HuH-7.5 (cell line): ENCODE results near the gene SRGAP3.

ENCODE experiments used
- DNase-seq: peaks from one replicate; pipeline ENCODE4 v3.0.0; 2011; ENCODE audit warnings: low spot score

Gene SRGAP3

DNA sequence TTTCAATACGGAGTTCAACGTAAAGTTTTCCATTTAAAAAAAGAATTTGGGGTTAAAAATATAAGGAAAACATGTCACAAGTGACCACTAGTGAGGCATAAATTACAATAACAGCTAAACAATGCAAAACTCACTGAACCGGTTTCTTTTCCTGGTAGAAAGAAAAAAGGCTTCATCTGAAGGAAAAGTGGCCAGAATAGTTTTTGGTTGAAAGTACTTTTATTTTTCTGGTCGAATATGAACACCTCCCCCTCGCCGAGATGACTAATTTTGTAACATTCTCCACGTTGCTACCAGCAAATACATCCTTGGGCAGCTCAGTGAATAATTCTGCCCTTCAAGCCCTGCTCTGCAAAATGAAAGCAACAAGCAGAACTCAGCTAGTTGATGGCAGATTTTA lies 3.9 kb upstream of the SRGAP3 start:
- DNase-seq = no peak

DNA sequence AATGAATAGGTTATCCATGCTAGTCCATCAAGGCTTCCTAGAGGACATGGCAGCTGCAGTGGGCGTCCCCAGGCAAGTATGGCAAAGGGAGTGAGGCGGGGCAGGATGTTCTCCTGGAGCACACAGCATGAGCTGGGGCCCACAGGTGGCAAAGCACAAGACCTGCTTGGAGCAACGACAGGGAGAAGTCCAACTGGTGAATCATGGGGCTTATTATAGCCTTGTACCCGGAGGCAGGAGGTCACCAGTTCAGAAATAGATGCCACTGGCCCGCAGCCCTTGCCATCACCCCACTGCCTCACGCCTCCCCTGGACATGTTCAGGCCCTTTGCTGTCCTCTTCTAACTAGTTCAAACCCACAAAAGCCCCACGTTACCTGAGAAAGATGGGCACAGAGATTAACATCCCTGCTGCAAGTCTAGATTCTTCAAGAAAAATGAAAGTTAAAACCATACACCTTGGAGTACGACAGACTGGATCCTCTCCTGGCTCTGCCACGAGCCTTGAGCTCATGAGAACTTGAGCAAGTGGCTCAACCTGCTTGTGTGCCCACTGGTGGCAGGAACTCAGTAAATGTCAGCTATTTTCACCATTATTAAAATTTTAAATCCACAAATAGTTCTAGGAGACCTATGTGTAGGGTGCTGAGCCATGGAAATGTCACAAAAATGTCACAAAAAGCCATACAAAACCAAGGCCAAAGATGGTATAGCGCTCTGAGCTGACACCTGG lies 1.8 kb upstream of the SRGAP3 start:
- DNase-seq = no peak

GRCh38 chr3:9250236-9250635 lies 790 bp upstream of the SRGAP3 start:
- no peak for DNase-seq

DNA sequence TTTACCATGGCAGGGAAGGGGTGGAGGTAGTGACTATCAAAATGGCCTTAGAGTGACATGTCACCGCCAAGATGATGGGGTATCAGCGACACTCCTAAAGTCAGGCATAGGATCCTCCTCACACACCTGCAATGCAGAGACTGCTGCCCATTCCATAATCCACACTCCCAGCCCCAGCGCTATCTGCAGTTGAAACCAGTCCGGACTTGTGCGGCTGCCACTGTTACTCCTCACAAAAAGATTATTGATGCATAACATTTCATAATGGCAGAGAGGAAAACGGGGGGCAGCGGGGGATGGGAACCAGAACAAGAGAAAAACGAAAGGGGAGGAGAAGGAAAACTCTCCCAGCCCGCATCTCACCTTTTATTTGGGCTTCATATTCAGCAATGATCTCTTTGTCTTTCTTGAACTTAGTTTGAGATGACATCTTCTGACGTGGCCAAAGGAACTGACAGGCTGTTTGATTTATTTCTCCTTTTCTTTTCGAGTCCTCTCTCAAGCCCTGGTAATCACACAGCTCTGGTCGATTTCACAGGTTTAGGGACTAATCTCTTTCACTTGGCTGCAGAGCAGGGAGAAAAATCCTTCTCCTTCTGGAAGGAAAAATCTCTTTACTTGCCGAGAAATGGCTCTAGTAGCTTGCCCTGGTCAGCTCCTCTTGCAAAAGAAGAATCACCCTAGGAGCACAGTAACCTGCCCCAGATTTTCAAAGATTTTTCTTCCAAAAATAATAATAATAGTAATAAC lies 749 bp downstream of the SRGAP3 start:
- DNase-seq = no peak

DNA sequence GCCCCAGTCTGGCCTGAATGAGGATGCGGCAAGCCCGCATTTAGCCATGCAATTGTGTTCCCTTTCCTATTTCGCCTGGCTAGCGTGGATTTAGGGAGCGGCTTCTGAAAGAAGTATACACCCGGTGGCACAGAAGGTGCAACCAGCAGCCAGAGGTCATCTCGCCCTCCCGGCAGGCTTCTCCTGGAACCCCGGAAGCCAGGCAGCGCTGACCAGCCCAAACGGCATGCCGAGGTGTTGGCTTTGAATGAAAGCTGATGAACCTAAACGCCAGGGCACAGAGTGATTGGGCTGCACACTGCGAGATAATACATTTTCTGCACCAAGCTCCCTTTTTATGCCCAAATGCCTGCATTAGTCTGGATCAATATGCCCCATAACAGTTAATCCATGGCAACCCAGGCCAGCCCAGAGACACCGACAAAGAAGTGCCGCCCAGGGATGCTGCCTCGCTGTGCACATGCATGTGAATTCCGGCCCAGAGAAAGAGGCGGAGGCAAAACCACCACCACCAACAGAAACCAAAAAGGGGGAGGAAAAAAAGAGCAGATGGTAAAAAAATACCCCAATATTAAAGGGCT lies 1.4 kb downstream of the SRGAP3 start:
- no peak for DNase-seq

GRCh38 chr3:9247361-9247940 lies 2.0 kb downstream of the SRGAP3 start:
- no peak for DNase-seq

DNA sequence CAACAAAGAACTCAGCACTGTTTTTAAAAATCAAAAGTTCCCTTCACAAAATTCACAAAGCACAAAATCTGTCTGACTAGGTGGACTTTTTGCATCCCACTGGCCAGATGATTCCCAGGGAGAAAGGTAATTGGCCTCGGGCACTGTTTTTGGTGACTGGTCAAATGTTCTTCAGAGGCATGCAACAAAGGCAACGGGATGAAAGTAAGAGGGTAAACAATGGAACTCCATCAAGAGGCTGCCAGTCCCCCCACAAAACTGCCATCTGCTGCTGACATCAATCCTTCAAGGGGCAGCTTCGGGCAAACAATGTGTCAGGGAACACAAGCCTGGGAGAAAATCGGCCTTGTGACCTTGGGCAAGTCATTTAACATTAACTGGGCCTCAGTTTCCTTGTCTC lies 3.3 kb downstream of the SRGAP3 start:
- no peak for DNase-seq

GRCh38 chr3:9244495-9245183 lies 4.8 kb downstream of the SRGAP3 start:
- DNase-seq = no peak

DNA sequence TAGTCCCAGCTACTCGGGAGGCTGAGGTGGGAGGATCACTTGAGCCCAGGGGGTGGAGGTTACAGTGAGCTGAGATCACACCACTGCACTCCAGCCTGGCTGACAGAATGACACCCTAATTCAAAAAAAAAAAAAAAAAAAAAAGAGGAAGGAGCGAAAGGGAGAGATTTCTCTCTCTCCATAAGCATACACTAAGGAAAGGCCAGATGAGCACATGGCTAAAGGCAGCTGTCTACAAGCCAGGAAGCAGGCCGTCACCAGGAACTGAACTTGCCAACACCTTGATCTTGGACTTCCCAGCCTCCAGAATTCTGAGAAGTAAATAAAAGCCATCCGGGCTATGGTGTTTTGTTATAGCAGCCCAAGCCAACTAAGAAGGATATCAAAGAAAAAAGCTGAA lies 7.5 kb downstream of the SRGAP3 start:
- no peak for DNase-seq

- DNase-seq = no peak
These were observed 9.8 kb downstream of the SRGAP3 start for GRCh38 chr3:9239680-9240079.

GRCh38 chr3:9238721-9239295 lies 10.6 kb downstream of the SRGAP3 start:
- no peak for DNase-seq

- DNase-seq = no peak
These were observed 11.2 kb downstream of the SRGAP3 start for GRCh38 chr3:9238276-9238675.

DNA sequence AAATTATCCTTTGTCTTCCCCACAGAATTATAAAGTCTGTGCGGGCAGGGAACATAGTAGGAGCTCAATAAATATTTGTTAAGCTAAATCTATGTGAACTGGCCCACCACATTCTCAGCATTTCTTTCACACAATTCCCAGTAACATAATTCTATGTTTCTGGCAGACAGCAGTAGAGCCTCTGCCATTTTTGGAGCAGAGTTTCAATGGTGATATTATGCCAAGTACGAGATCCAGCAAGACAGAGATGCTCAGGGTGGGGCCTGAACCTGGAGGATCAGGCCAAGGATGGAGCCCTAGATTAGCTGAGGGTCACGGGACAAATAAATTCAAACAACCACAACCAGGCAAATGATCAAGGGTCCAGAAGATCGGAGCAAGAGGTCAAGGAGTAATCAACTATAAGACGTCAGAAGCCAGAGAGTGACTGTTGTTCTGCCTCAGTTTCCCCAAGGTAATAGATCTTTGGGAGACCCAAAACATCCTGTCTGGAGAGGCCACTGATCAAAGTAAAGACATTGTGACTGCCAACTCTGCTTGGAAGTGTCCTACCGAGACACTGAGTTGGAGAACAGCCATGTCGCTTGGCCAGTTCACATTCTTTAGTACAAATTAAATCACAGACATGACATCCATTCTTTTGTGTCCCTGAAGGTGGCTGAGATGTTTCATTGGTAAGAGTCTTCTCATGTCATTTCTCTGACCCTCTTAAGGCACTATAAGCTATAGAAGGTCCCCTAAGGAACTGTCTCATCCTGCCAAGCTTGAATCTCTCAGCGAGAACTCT lies 15.4 kb downstream of the SRGAP3 start:
- DNase-seq = no peak

DNA sequence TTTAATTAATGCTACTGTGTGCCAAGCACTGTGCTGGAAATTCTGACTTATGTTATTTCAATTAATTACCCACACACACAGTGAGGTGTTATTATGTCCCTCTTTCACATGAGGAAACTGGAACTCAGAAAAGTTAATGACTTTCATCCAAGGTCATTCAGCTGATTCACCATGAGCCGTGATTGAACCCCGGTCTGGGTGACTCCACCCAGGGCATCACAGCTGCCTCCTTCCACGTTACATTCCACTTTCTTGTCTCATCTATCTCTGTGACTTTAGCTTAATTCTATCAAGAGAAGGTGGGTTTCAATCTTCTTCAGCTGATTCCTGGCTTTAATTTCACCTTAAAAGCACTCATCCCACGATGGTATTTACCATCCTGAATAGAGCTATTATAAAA lies 16.3 kb downstream of the SRGAP3 start:
- no peak for DNase-seq

GRCh38 chr3:9231937-9232336 lies 17.5 kb downstream of the SRGAP3 start:
- no peak for DNase-seq

DNA sequence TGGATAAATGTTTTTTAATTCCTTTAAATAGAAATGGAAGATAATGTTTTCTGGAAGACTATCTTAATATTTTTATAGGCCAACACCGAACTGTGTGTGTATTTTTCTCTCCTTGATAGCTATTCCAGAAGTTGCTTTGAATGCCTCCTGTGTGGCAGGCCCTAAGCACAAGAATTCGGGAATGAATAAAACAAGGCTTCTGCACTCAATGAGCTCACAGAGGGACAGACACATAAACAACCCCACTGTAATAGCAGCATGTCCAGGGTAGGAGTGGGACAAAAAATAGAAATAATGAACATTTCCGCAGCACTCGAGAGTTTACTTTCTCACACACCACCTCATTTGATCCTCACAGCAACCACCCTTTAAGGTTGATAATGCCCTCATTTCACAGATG lies 18.0 kb downstream of the SRGAP3 start:
- no peak for DNase-seq

DNA sequence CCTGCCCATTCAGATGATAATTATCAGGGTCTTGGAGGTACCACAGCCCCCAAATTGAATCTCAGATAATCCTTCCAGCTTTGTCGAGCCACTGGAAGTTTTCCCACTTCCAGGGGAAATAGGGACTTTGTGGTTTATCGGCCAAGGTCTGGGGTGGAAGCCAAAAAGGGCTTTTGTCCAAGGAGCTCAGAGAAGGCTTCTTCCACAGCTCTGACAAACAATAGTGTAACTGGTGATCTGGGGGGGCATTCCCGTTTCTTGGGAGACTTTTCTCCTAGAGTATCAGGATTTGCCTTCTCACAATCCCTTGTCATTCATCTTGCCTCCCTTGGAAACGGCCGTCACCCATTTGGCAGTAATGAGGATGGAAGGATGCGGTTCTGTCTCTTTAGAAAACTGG lies 18.4 kb downstream of the SRGAP3 start:
- no peak for DNase-seq

- no peak for DNase-seq
These were observed 18.9 kb downstream of the SRGAP3 start for GRCh38 chr3:9230596-9230995.

GRCh38 chr3:9229879-9230278 lies 19.6 kb downstream of the SRGAP3 start:
- DNase-seq = no peak

- no peak for DNase-seq
These were observed 20.1 kb downstream of the SRGAP3 start for GRCh38 chr3:9229325-9229724.

DNA sequence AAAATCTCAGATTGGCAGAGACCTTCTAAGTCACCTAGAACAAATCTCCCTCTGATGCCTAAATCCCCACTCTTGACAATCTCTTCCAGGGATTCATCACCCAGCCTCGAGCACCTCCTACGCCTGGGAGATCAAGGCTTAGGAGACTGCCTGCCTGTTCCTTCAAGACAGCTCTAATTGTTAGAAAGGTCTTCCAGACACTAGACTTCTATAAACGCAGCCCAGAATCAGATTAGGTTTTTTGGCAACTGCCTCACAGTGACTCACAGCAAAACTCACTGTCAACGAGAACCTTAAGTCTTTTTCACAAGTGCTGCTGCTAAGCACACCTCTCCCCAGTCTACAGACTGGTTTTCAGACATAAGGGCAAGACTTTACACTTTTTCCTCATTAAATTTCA lies 23.1 kb downstream of the SRGAP3 start:
- DNase-seq = no peak
